Measurements from ENCODE around the gene CRTAC1.

GRCh38 chr10:97880109-97880508 lies 150.3 kb downstream of the CRTAC1 start:
- TF ChIP-seq PATZ1 (CRISPR knock-in tag; IDR thresholded peaks at IDR 0.05; ENCODE audit: borderline replicate concordance), result no peak
- TF ChIP-seq ZFP30 (CRISPR knock-in tag; IDR thresholded peaks at IDR 0.05), result no peak
- no peak for TF ChIP-seq TCF4 (CRISPR knock-in tag; IDR thresholded peaks at IDR 0.05; ENCODE audit: borderline replicate concordance)
- TF ChIP-seq RARB (CRISPR knock-in tag; IDR thresholded peaks at IDR 0.05), result no peak
- no peak for TF ChIP-seq TOX (CRISPR knock-in tag; IDR thresholded peaks at IDR 0.05; ENCODE audit: borderline replicate concordance)
- TF ChIP-seq CREB5 (CRISPR knock-in tag; IDR thresholded peaks at IDR 0.05; ENCODE audit: low read depth), result no peak
- no peak for TF ChIP-seq ARNTL (CRISPR knock-in tag; IDR thresholded peaks at IDR 0.05; ENCODE audit: borderline replicate concordance, low read depth)
- no peak for TF ChIP-seq POU6F1 (CRISPR knock-in tag; IDR thresholded peaks at IDR 0.05; ENCODE audit: borderline replicate concordance, low read depth)
- TF ChIP-seq ZFP3 (CRISPR knock-in tag; IDR thresholded peaks at IDR 0.05), result no peak
- no peak for TF ChIP-seq GLIS3 (CRISPR knock-in tag; IDR thresholded peaks at IDR 0.05)
- TF ChIP-seq ZNF8 (CRISPR knock-in tag; IDR thresholded peaks at IDR 0.05), result no peak
- no peak for TF ChIP-seq ISL1 (CRISPR knock-in tag; IDR thresholded peaks at IDR 0.05)

Measured in SK-N-SH treated with all-trans-retinoic acid at 6 μM for 48 hours (cell line).